A549 (cell line): ENCODE results near the gene NYAP1. TPM values are rescaled to one million over a fixed set of nuclear protein-coding genes. Genes with fewer than 3 reads are reported as not detected.

Source experiments
- ATAC-seq, 2 experiments: fragments of 200-7000 bp in 1 of 2; fragments of >200 bp in 1 of 2; cut with Nextera tagmentation in 1 of 2; cut with Tn5 transposase in 1 of 2; 3 replicates each; pipeline versions ENCODE4 v1.8.0 to v1.9.1; 2018 to 2020; ENCODE audit warnings: mild to moderate bottlenecking in 1 of 2, moderate library complexity in 1 of 2
- CTCF ChIA-PET: fragments of 300-600 bp; sonication (Branson Sonifier 250); formaldehyde crosslinking; extraction: SDS; loops from one replicate; lab custom pipeline; 2021; ENCODE audit warnings: antibody characterized with exemption, inconsistent platforms; lab: Yijun Ruan, JAX
- POLR2A ChIA-PET: fragments of 350-600 bp; formaldehyde crosslinking; extraction: SDS; loops from one replicate; lab custom pipeline; 2021; ENCODE audit warnings: antibody characterized with exemption, inconsistent platforms; lab: Yijun Ruan, JAX
- DNase-seq, 2 experiments: peaks; one replicate each; pipeline versions ENCODE4 v3.0.0 to v3.0.0-alpha.2; 2011 to 2016; ENCODE audit warnings: low read depth in 1 of 2, low spot score in 1 of 2
- FAIRE-seq: peaks from 2 replicates; lab custom pipeline; 2011; peaks lifted over from hg19 to GRCh38; lab: Jason Lieb, UNC
- H3K27ac ChIP-seq, 2 experiments: fragments of >200 bp; sonication (Bioruptor Twin); formaldehyde crosslinking; 3 replicates each; pipeline ENCODE4 v1.5.1; 2016 to 2017
- H3K4me1 ChIP-seq: fragments of >200 bp; sonication (Bioruptor Twin); formaldehyde crosslinking; 3 replicates; pipeline ENCODE4 v1.6.1; 2016
- H3K4me2 ChIP-seq: fragments of >200 bp; sonication (Bioruptor Twin); formaldehyde crosslinking; 3 replicates; pipeline ENCODE4 v1.6.1; 2016
- H3K4me3 ChIP-seq: fragments of >200 bp; sonication (Bioruptor Twin); formaldehyde crosslinking; 3 replicates; pipeline ENCODE4 v1.5.1; 2016
- H3K9me3 ChIP-seq: fragments of >200 bp; sonication (Bioruptor Twin); formaldehyde crosslinking; 3 replicates; pipeline ENCODE4 v1.6.1; 2016
- CEBPB ChIP-seq, 2 experiments: fragments of >200 bp in 1 of 2; sonication (Bioruptor Twin) in 1 of 2; formaldehyde crosslinking in 1 of 2; IDR thresholded peaks; 2 replicates each; pipeline ENCODE4 v1.6.1; 2012 to 2016
- CHD2 ChIP-seq: fragments of 150-350 bp; IDR thresholded peaks from 2 replicates; pipeline ENCODE4 v1.6.1; 2014; ENCODE audit warnings: low read length; ENCODE audit not compliant: partially characterized antibody
- ELK1 ChIP-seq: fragments of 150-350 bp; IDR thresholded peaks from 2 replicates; pipeline ENCODE4 v1.6.1; 2014; ENCODE audit warnings: low read depth, mild to moderate bottlenecking, low read length
- EP300 ChIP-seq, 2 experiments: fragments of >200 bp; sonication (Bioruptor Twin); formaldehyde crosslinking; IDR thresholded peaks; 2 replicates in 1 of 2; 3 replicates in 1 of 2; pipeline ENCODE4 v1.6.1; 2016 to 2017
- ESRRA ChIP-seq: fragments of 150-350 bp; IDR thresholded peaks from 2 replicates; pipeline ENCODE4 v1.6.1; 2014; ENCODE audit warnings: mild to moderate bottlenecking, low read length, borderline replicate concordance
- FOSB ChIP-seq: fragments of 250-450 bp; sonication (Bioruptor Pico); IDR thresholded peaks from 2 replicates; pipeline ENCODE4 v1.5.0; 2020; ENCODE audit warnings: mild to moderate bottlenecking, moderate library complexity
- FOSL2 ChIP-seq, 2 experiments: fragments of 450-650 bp in 1 of 2; fragments of >200 bp in 1 of 2; sonication (Bioruptor Twin) in 1 of 2; formaldehyde crosslinking; IDR thresholded peaks; 2 replicates each; pipeline versions ENCODE4 v1.5.0 to v1.6.1; 2016 to 2020; ENCODE audit warnings: mild to moderate bottlenecking in 1 of 2, moderate library complexity in 1 of 2
- FOXS1 ChIP-seq: fragments of 250-450 bp; sonication (Bioruptor Pico); IDR thresholded peaks from 2 replicates; pipeline ENCODE4 v1.5.0; 2020; ENCODE audit warnings: mild to moderate bottlenecking, moderate library complexity
- HMGXB4 ChIP-seq: fragments of 250-450 bp; sonication (Bioruptor Pico); IDR thresholded peaks from 2 replicates; pipeline ENCODE4 v1.5.0; 2021; ENCODE audit warnings: mild to moderate bottlenecking, moderate library complexity, borderline replicate concordance
- HOXB13 ChIP-seq: fragments of 250-450 bp; sonication (Bioruptor Pico); IDR thresholded peaks from 2 replicates; pipeline ENCODE4 v1.5.0; 2020; ENCODE audit warnings: low read depth, mild to moderate bottlenecking, moderate library complexity
- JUNB ChIP-seq: fragments of >200 bp; sonication (Bioruptor Twin); formaldehyde crosslinking; IDR thresholded peaks from 2 replicates; pipeline ENCODE4 v1.6.1; 2016
- MAFK ChIP-seq: fragments of 450-650 bp; IDR thresholded peaks from 2 replicates; pipeline ENCODE4 v1.6.1; 2014; ENCODE audit not compliant: partially characterized antibody
- MAX ChIP-seq: IDR thresholded peaks from 2 replicates; pipeline ENCODE4 v1.6.1; 2012
- MYC ChIP-seq: IDR thresholded peaks from 2 replicates; pipeline ENCODE4 v1.6.1; 2012; ENCODE audit warnings: mild to moderate bottlenecking, inconsistent platforms, low read length, improper control_type of control experiment, borderline replicate concordance
- NPAS2 ChIP-seq: fragments of 250-450 bp; sonication (Bioruptor Pico); IDR thresholded peaks from 2 replicates; pipeline ENCODE4 v1.8.0; 2022; ENCODE audit warnings: mild to moderate bottlenecking, moderate library complexity, borderline replicate concordance
- PBX3 ChIP-seq: IDR thresholded peaks from 2 replicates; pipeline ENCODE4 v1.6.1; 2012
- REST ChIP-seq: fragments of 200-600 bp; sonication (generic); IDR thresholded peaks from 2 replicates; pipeline ENCODE4 v1.6.1; 2016; ENCODE audit warnings: antibody characterized with exemption, mild to moderate bottlenecking, moderate library complexity
- RFX5 ChIP-seq: fragments of 450-650 bp; IDR thresholded peaks from 2 replicates; pipeline ENCODE4 v1.7.1; 2014; ENCODE audit warnings: antibody characterized with exemption, mild to moderate bottlenecking, moderate library complexity
- RNF2 ChIP-seq: fragments of 200-600 bp; sonication (generic); IDR thresholded peaks from 2 replicates; pipeline ENCODE4 v1.6.1; 2016; ENCODE audit warnings: low read depth, mild to moderate bottlenecking, antibody characterized with exemption, moderate library complexity, borderline replicate concordance
- SREBF2 ChIP-seq: fragments of 450-650 bp; IDR thresholded peaks from 2 replicates; pipeline ENCODE4 v1.6.1; 2014; ENCODE audit warnings: mild to moderate bottlenecking, moderate library complexity
- USF2 ChIP-seq: fragments of 450-650 bp; IDR thresholded peaks from 2 replicates; pipeline ENCODE4 v1.6.1; 2014; ENCODE audit warnings: antibody characterized with exemption
- ZC3H11A ChIP-seq: fragments of 450-650 bp; IDR thresholded peaks from 2 replicates; pipeline ENCODE4 v1.6.1; 2014; ENCODE audit warnings: antibody characterized with exemption, mild to moderate bottlenecking
- WGBS: methylation state at CpG from one replicate; pipeline ENCODE4 v1.1.6; 2017; ENCODE audit errors: missing lambda C conversion rate; 5-methylcytosine and 5-hydroxymethylcytosine counted together
- polyA plus RNA-seq, 4 experiments: library from polyadenylated mRNA; depleted of rRNA in 3 of 4; stranded (reverse); fragments of >200 nt; fragmentation: RNase III in 1 of 4; extraction: RNeasy Plus Mini Kit Qiagen cat#74134 plus additional on column Dnase treatment in 1 of 4; gene quantifications; 2 replicates in 3 of 4; 3 replicates in 1 of 4; pipeline ENCODE4 v1.2.3, GENCODE V29; 2011 to 2017

Gene NYAP1
- polyA plus RNA-seq, 2 of the 4 experiments (the other 2 are of a cell fraction), result 0.47 to 3.1 TPM

GRCh38 chr7:100516135-100516812 is 32.5 kb downstream of the NYAP1 start:
- Histone ChIP-seq H3K9me3 (no peaks in the 10 kb centered on the region), H3K27ac (peak overlapping the region in 1 of 2 experiments; percentile 46; a peak in 3 of 6 replicates), H3K4me2 (no peak overlapping the region), H3K4me1 (peaks cover 8% of the 10 kb centered on the region), H3K4me3 (no peak overlapping the region)
- ChIA-PET POLR2A (no interaction called here), CTCF (interaction anchor here (0.6 to 2.6 kb wide), 3 partner anchors 11 to 102 kb away, joined by 3 to 16 read pairs (median 10); no protein-coding TSS in a partner anchor)
- DNase-seq (peak in 1 of 2 experiments; percentile 14), ATAC-seq (peak in 1 of 2 experiments; percentile 51; a peak in 3 of 6 replicates), FAIRE-seq (no peak)
- no peak for TF ChIP-seq FOSL2 (IDR thresholded peaks at IDR 0.05)
- TF ChIP-seq FOSL2 (CRISPR knock-in tag; IDR thresholded peaks at IDR 0.05), result no peak
- no peak for TF ChIP-seq HMGXB4
- TF ChIP-seq CEBPB (IDR thresholded peaks at IDR 0.05), result no peak
- no peak for TF ChIP-seq MAFK
- TF ChIP-seq CHD2, result no peak
- TF ChIP-seq NPAS2 (CRISPR knock-in tag), result no peak
- TF ChIP-seq FOSB (CRISPR knock-in tag), result no peak
- no peak for TF ChIP-seq MYC
- TF ChIP-seq ELK1, result no peak
- no peak for TF ChIP-seq MAX
- no peak for TF ChIP-seq ZC3H11A
- no peak for TF ChIP-seq JUNB
- 69% methylated on average over 4 of the region's 4 CpGs for WGBS

GRCh38 chr7:100517305-100517704 is 33.6 kb downstream of the NYAP1 start:
- CTCF ChIA-PET, result interaction anchor here (1.3 to 2.6 kb wide), 4 partner anchors 10 to 48 kb away, joined by 5 to 16 read pairs (median 8); no protein-coding TSS in a partner anchor
- no peak for TF ChIP-seq USF2
- no peak for TF ChIP-seq RNF2
- TF ChIP-seq REST, result no peak
- no peak for TF ChIP-seq RFX5
- no peak for TF ChIP-seq SREBF2
- no peak for TF ChIP-seq PBX3
- TF ChIP-seq FOXS1, result no peak
- no peak for TF ChIP-seq ESRRA
- no peak for TF ChIP-seq EP300 (IDR thresholded peaks at IDR 0.05)
- TF ChIP-seq HOXB13 (CRISPR knock-in tag), result no peak
- Histone ChIP-seq H3K4me2 (no peak overlapping the region), H3K27ac (no peak overlapping the region), H3K4me1 (peaks cover 8% of the 10 kb centered on the region), H3K9me3 (no peaks in the 10 kb centered on the region), H3K4me3 (no peak overlapping the region)
- no peak for ATAC-seq
- POLR2A ChIA-PET, result no interaction called here
- no peak for DNase-seq
- FAIRE-seq, result no peak
- WGBS, result 60% methylated on average over 2 of the region's 2 CpGs
